ENCODE results near the gene UPF3B.

DNA sequence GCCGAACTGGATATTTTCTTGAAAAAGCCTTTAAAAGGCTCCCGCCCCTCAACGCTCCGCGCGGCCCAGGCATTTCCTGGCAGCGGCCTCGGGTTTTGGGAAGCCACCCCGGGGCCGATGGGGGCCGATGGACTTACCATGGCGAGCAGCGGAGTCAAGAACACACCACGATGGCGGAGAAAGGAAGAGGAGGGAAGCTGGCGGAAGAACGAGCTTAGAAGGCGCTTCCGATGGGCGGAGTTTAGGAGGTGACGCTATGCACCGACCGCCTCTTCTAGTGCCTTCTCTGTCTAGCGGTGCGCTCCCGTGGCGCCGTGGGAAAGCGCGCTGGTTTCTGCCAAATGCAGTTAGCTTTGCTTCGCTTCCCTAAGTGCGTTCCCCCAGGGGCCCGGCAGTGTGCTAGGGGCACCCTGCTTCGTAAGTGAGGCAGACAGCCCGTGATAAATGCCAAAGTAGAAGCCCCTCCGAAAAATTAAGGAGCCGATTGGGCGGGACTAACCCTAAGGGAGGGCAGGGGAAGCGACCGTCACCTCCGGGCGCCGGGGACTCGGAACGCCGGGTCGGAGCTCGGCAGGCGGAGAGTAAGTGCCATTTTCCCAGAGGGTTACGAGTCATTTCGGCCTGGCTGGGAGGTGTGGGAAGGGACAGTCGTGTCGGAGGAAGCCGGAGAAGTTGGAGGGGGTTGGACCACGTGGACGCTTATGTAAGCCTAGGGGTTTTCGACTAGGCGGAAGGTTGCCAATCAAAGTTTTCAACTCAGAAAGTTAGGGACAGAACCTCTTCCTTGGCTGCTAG is 61.1 kb downstream of the UPF3B start, which contains the start of gene RPL39:
- TF ChIP-seq POLR2A (IDR thresholded peaks at IDR 0.05; ENCODE audit: extremely low read depth, insufficient read length) (peak; percentile 92), MAX (IDR thresholded peaks at IDR 0.05; ENCODE audit: low read depth, low read length) (peak; percentile 90)
- TF ChIP-seq, protein P1, sequence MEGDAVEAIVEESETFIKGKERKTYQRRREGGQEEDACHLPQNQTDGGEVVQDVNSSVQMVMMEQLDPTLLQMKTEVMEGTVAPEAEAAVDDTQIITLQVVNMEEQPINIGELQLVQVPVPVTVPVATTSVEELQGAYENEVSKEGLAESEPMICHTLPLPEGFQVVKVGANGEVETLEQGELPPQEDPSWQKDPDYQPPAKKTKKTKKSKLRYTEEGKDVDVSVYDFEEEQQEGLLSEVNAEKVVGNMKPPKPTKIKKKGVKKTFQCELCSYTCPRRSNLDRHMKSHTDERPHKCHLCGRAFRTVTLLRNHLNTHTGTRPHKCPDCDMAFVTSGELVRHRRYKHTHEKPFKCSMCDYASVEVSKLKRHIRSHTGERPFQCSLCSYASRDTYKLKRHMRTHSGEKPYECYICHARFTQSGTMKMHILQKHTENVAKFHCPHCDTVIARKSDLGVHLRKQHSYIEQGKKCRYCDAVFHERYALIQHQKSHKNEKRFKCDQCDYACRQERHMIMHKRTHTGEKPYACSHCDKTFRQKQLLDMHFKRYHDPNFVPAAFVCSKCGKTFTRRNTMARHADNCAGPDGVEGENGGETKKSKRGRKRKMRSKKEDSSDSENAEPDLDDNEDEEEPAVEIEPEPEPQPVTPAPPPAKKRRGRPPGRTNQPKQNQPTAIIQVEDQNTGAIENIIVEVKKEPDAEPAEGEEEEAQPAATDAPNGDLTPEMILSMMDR (IDR thresholded peaks at IDR 0.05; ENCODE audit: low read depth, low read length) = no peak
